Measurements from ENCODE around the gene EEF2K. TPM values are rescaled to one million over a fixed set of nuclear protein-coding genes. Genes with fewer than 3 reads are reported as not detected.

EEF2K gene
- polyA plus RNA-seq, 1 experiment: 10.9 TPM

DNA sequence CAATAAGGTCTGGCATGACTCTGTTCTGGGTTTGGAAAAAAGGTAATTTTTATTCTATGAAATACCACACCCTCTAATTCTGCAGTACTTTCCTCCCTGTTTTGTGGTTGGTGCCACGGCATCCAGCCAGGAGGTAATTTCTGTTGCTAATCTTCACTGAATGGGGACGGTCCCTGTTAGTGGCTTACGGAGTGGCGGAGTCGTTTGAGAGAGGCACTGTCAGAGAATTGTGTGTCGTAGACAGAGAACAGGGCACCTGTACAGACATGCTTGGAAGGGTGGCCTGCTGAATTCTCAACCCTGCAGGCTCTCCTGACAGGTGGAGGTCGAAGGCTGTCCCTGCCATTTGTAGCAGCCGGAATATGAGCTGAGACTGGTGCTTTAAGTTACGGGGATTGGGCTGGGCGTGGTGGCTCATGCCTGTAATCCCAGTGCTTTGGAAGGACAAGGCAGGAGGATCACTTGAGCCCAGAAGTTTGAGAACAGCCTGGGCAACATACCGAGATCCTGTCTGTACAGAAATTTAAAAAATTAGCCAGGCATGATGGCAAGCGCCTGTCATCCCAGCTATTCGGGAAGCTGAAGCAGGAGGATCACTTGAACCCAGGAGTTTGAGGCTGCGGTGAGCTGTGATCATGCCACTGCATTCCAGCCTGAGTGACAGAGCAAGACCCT lies 33.2 kb downstream of the EEF2K start:
- POLR2A ChIA-PET: no interaction called here
- 0 out of 2 replicates have a peak, but pooled peaks cover 1% of the 10 kb centered on the region for H3K36me3 ChIP-seq (ENCODE audit: control insufficient read depth, insufficient read depth, low read length)
- no peaks in the 10 kb centered on the region for H3K27me3 ChIP-seq (ENCODE audit: control insufficient read depth, insufficient read depth, low read length)
- no peak overlapping the region for H3K4me3 ChIP-seq (ENCODE audit: low read depth, low read length)
- DNase-seq (ENCODE audit: low read depth): no peak
- CTCF ChIA-PET: interaction anchor here (1.0 to 1.1 kb wide), 2 partner anchors 18 to 34 kb away, joined by 3 to 4 read pairs; no protein-coding TSS in a partner anchor
- TF ChIP-seq, protein P1, sequence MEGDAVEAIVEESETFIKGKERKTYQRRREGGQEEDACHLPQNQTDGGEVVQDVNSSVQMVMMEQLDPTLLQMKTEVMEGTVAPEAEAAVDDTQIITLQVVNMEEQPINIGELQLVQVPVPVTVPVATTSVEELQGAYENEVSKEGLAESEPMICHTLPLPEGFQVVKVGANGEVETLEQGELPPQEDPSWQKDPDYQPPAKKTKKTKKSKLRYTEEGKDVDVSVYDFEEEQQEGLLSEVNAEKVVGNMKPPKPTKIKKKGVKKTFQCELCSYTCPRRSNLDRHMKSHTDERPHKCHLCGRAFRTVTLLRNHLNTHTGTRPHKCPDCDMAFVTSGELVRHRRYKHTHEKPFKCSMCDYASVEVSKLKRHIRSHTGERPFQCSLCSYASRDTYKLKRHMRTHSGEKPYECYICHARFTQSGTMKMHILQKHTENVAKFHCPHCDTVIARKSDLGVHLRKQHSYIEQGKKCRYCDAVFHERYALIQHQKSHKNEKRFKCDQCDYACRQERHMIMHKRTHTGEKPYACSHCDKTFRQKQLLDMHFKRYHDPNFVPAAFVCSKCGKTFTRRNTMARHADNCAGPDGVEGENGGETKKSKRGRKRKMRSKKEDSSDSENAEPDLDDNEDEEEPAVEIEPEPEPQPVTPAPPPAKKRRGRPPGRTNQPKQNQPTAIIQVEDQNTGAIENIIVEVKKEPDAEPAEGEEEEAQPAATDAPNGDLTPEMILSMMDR (IDR thresholded peaks at IDR 0.05; ENCODE audit: insufficient read depth, low read depth, low read length): no peak

DNA sequence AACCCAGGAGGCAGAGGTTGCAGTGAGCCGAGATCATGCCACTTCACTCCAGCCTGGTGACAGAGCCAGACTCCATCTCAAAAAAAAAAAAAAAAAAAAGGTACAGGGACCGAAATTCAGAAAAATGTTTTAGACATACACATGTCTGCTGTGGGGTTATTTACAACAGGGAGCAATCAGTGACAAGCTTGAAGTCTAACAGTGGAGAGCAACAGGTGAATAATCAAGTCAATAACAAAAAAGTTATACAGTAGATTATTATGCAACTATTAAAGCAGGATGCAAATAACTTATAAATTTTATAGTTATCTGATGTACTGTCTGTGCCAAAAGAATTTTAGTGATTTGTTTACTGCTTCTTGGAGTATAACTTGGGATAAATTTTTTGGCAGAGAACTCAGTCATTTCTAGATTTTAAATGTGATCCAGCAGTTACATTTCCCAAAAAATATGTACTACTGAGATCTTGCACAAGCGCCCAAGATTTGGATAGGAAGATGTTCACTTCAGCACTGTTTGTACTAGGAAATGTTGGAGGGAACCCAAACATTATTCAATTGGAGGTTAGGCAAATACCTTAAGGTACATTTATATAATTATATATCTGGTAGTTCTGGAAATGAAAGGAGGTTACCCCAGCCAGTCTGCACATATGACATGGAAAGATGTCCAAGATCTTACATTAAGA lies 34.1 kb downstream of the EEF2K start:
- Histone ChIP-seq H3K36me3 (ENCODE audit: control insufficient read depth, insufficient read depth, low read length) (peaks cover 3% of the 10 kb centered on the region), H3K4me3 (ENCODE audit: low read depth, low read length) (no peak overlapping the region), H3K27me3 (ENCODE audit: control insufficient read depth, insufficient read depth, low read length) (no peaks in the 10 kb centered on the region)
- no peak for DNase-seq (ENCODE audit: low read depth)
- ChIA-PET POLR2A (no interaction called here), CTCF (interaction anchor here (1.0 kb wide), 1 partner anchor 19 kb away, joined by 3 read pairs; no protein-coding TSS in a partner anchor)
- TF ChIP-seq, protein P1 (IDR thresholded peaks at IDR 0.05; ENCODE audit: insufficient read depth, low read depth, low read length): no peak

DNA sequence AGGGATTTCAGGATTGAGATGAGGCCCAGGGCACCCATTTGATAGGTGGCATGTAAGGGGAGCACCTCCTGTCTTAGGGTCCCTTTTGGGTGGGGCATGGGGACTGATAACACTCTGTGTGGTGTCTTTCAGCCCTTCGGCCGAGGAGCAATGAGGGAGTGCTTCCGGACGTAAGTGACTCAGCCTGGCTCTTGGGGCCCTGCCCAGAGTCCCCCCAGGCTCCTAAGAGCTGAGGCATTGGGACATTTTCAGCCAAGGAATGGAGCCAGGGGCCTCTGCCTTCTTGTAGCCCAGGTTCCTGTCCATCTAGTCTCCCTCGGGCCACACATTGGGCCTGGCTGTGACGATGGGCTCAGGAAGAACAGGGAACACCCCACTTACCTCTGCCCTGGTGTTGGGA lies 44.4 kb downstream of the EEF2K start:
- no peak for DNase-seq (ENCODE audit: low read depth)
- CTCF ChIA-PET: no interaction called here
- H3K4me3 ChIP-seq (ENCODE audit: low read depth, low read length): no peak overlapping the region
- TF ChIP-seq, protein P1 (IDR thresholded peaks at IDR 0.05; ENCODE audit: insufficient read depth, low read depth, low read length): no peak
- POLR2A ChIA-PET: no interaction called here
- peaks cover 18% of the 10 kb centered on the region for H3K36me3 ChIP-seq (ENCODE audit: control insufficient read depth, insufficient read depth, low read length)
- H3K27me3 ChIP-seq (ENCODE audit: control insufficient read depth, insufficient read depth, low read length): no peaks in the 10 kb centered on the region

DNA sequence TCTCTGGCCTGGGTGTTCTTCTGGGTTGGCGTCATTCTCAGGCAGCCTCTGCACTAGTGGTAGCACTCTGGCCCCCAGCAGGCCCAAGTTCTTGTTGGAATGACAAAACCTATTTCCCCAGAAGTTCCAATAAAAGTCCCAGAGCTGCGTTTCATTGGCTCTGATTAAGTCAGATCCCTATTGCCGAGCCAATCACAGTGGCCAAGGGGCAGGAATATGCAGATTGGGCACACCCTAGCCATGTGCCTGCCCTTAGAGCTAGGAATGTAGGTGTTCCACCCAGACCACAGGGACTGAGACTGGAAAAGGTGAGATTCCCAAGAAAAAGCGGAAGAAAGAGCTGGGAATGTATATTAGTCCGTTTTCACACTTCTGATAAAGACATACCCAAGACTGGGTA lies 46.2 kb downstream of the EEF2K start:
- Histone ChIP-seq H3K27me3 (ENCODE audit: control insufficient read depth, insufficient read depth, low read length) (no peaks in the 10 kb centered on the region), H3K4me3 (ENCODE audit: low read depth, low read length) (no peak overlapping the region), H3K36me3 (ENCODE audit: control insufficient read depth, insufficient read depth, low read length) (peaks cover 27% of the 10 kb centered on the region)
- TF ChIP-seq, protein P1 (IDR thresholded peaks at IDR 0.05; ENCODE audit: insufficient read depth, low read depth, low read length): no peak
- no peak for DNase-seq (ENCODE audit: low read depth)
- ChIA-PET CTCF (interaction anchor here (1.1 kb wide), 1 partner anchor 27 kb away, joined by 3 read pairs; no protein-coding TSS in a partner anchor), POLR2A (no interaction called here)

DNA sequence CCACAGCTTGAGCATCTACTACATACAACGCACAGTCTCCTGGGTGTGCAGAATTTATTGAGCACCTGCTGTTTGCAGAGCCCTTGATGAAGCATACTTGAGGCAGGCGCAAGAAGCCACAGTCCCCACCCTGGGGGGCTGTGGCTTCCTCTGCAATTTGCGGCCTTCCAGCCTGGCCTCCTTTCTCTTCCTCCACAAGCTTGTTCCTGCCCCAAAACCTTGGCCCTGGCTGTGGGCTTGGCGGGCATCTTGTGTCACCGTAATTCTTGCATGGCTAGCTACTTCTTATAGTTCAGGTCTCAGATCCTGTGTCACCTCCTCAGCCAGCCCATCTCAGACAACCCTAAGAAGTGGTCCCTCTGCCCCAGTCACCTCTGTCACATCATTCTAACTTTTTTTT lies 47.2 kb downstream of the EEF2K start:
- POLR2A ChIA-PET: no interaction called here
- TF ChIP-seq, protein P1 (IDR thresholded peaks at IDR 0.05; ENCODE audit: insufficient read depth, low read depth, low read length): no peak
- no peaks in the 10 kb centered on the region for H3K27me3 ChIP-seq (ENCODE audit: control insufficient read depth, insufficient read depth, low read length)
- H3K36me3 ChIP-seq (ENCODE audit: control insufficient read depth, insufficient read depth, low read length): peaks cover 33% of the 10 kb centered on the region
- CTCF ChIA-PET: interaction anchor here (1.1 kb wide), 1 partner anchor 27 kb away, joined by 3 read pairs; no protein-coding TSS in a partner anchor
- H3K4me3 ChIP-seq (ENCODE audit: low read depth, low read length): no peak overlapping the region
- DNase-seq (ENCODE audit: low read depth): no peak

All from BJ (cell line).